SK-N-SH (cell line): ENCODE measurements around the gene TMEM51. TPM values are rescaled to one million over a fixed set of nuclear protein-coding genes. Genes with fewer than 3 reads are reported as not detected.

Experiments used
- CTCF ChIA-PET: fragments of 300-600, 350-600 bp; formaldehyde crosslinking; extraction: SDS; loops from one replicate; lab custom pipeline; 2021; lab: Yijun Ruan, JAX
- POLR2A ChIA-PET: fragments of 350-600 bp; sonication (Branson Sonifier 250); formaldehyde crosslinking; extraction: SDS; loops from one replicate; lab custom pipeline; 2020; ENCODE audit warnings: antibody characterized with exemption, inconsistent platforms; lab: Yijun Ruan, JAX
- DNase-seq: peaks from one replicate; pipeline ENCODE4 v3.0.0; 2012
- H2AFZ ChIP-seq: fragments of 200-600 bp; sonication (generic); 2 replicates; pipeline ENCODE4 v1.8.1; 2016; ENCODE audit warnings: antibody characterized with exemption, mild to moderate bottlenecking, low read depth
- H3F3A ChIP-seq: fragments of 200-600 bp; sonication (generic); replicated peaks from 2 replicates; pipeline ENCODE3; 2016; ENCODE audit warnings: antibody characterized with exemption, mild to moderate bottlenecking; ENCODE audit not compliant: insufficient read depth
- H3K27ac ChIP-seq, 2 experiments: fragments of 200-500 bp in 1 of 2; fragments of 200-600 bp in 1 of 2; sonication (Bioruptor generic) in 1 of 2; sonication (generic), shearing (Covaris generic) in 1 of 2; 2 replicates each; pipeline versions ENCODE4 v1.5.1 to v1.6.1; 2014 to 2016; ENCODE audit warnings: low read depth in 2 of 2, inconsistent platforms in 1 of 2, low read length in 1 of 2, mild to moderate bottlenecking in 1 of 2, mixed read lengths in 1 of 2
- H3K27me3 ChIP-seq: fragments of 200-600 bp; sonication (generic), shearing (Covaris generic); 2 replicates; pipeline ENCODE4 v1.6.1; 2016; ENCODE audit warnings: mixed run types; ENCODE audit not compliant: insufficient read depth
- H3K36me3 ChIP-seq, 2 experiments: fragments of 200-500 bp in 1 of 2; fragments of 200-600 bp in 1 of 2; sonication (Bioruptor generic) in 1 of 2; sonication (generic) in 1 of 2; replicated peaks in 1 of 2; 2 replicates each; pipeline versions ENCODE3 to v1.5.1; 2014 to 2016; ENCODE audit warnings: low read length in 1 of 2, mild to moderate bottlenecking in 1 of 2; ENCODE audit not compliant: insufficient read depth in 2 of 2, control insufficient read depth in 1 of 2
- H3K4me1 ChIP-seq, 2 experiments: fragments of 200-500 bp in 1 of 2; fragments of 200-600 bp in 1 of 2; sonication (Bioruptor generic) in 1 of 2; sonication (generic), shearing (Covaris generic) in 1 of 2; 2 replicates each; pipeline versions ENCODE4 v1.5.1 to v1.6.1; 2014 to 2016; ENCODE audit warnings: low read depth in 1 of 2, low read length in 1 of 2, mixed run types in 1 of 2; ENCODE audit not compliant: insufficient read depth in 2 of 2, control insufficient read depth in 1 of 2
- H3K4me2 ChIP-seq: fragments of 200-600 bp; sonication (generic), shearing (Covaris generic); 2 replicates; pipeline ENCODE4 v1.6.1; 2017; ENCODE audit warnings: mixed run types
- H3K4me3 ChIP-seq, 2 experiments: fragments of 200-500 bp in 1 of 2; fragments of 200-600 bp in 1 of 2; sonication (Bioruptor generic) in 1 of 2; sonication (generic), shearing (Covaris generic) in 1 of 2; 2 replicates each; pipeline versions ENCODE4 v1.5.1 to v1.8.1; 2014 to 2016; ENCODE audit warnings: low read depth in 2 of 2, inconsistent platforms in 1 of 2, low read length in 1 of 2, mild to moderate bottlenecking in 1 of 2, mixed read lengths in 1 of 2, moderate library complexity in 1 of 2
- H3K79me2 ChIP-seq: fragments of 200-600 bp; sonication (generic); 2 replicates; pipeline ENCODE4 v1.8.1; 2017; ENCODE audit warnings: mild to moderate bottlenecking; ENCODE audit not compliant: insufficient read depth
- H3K9ac ChIP-seq: fragments of 200-600 bp; sonication (generic); 2 replicates; pipeline ENCODE4 v1.6.1; 2017; ENCODE audit warnings: mixed run types
- H3K9me2 ChIP-seq: fragments of 200-600 bp; sonication (generic); 2 replicates; pipeline ENCODE4 v1.6.1; 2017; ENCODE audit warnings: mixed run types
- H3K9me3 ChIP-seq: fragments of 200-600 bp; sonication (generic); 2 replicates; pipeline ENCODE4 v1.6.1; 2017; ENCODE audit warnings: mixed run types, mild to moderate bottlenecking, moderate library complexity
- H4K20me1 ChIP-seq: fragments of 200-600 bp; sonication (generic); 2 replicates; pipeline ENCODE4 v1.6.1; 2017; ENCODE audit warnings: mild to moderate bottlenecking, mixed run types; ENCODE audit not compliant: insufficient read depth
- EP300 ChIP-seq, 2 experiments: IDR thresholded peaks; 2 replicates each; pipeline versions ENCODE4 v1.4.0 to v1.6.1; 2012; ENCODE audit warnings: borderline replicate concordance in 1 of 2, low read depth in 1 of 2, low read length in 1 of 2
- MXI1 ChIP-seq: IDR thresholded peaks from 2 replicates; pipeline ENCODE4 v1.6.1; 2012; ENCODE audit warnings: mild to moderate bottlenecking, low read depth, low read length, improper control_type of control experiment
- POLR2AphosphoS5 ChIP-seq: IDR thresholded peaks from 2 replicates; pipeline ENCODE4 v1.6.1; 2012; ENCODE audit warnings: low read depth, low read length
- RAD21 ChIP-seq: IDR thresholded peaks from 2 replicates; pipeline ENCODE4 v1.6.1; 2012; ENCODE audit warnings: mild to moderate bottlenecking, low read length
- SIN3A ChIP-seq: IDR thresholded peaks from 2 replicates; pipeline ENCODE4 v1.6.1; 2012; ENCODE audit warnings: low read depth, mild to moderate bottlenecking, low read length, moderate library complexity, borderline replicate concordance
- TCF12 ChIP-seq: IDR thresholded peaks from 2 replicates; pipeline ENCODE4 v1.4.0; 2012
- YY1 ChIP-seq: IDR thresholded peaks from 2 replicates; pipeline ENCODE4 v1.4.0; 2012; ENCODE audit warnings: low read depth, mild to moderate bottlenecking
- WGBS: methylation state at CpG from one replicate; pipeline ENCODE4 v1.1.6; 2017; ENCODE audit warnings: low lambda C conversion rate; 5-methylcytosine and 5-hydroxymethylcytosine counted together
- polyA plus RNA-seq, 3 experiments: library from polyadenylated mRNA; depleted of rRNA; stranded (reverse); fragments of >200 nt; gene quantifications; 2 replicates each; pipeline ENCODE4 v1.2.3, GENCODE V29; 2012
- TF ChIP-seq, protein P1 (sequence below): fragments of 150-350 bp; IDR thresholded peaks from 2 replicates; pipeline ENCODE4 v1.6.1; 2016; ENCODE audit warnings: mild to moderate bottlenecking, low read depth, low read length
- TF ChIP-seq, protein P2 (sequence below): IDR thresholded peaks from 2 replicates; pipeline ENCODE4 v1.4.0; 2012; ENCODE audit warnings: low read depth
- TF ChIP-seq, protein P3 (sequence below): IDR thresholded peaks from 2 replicates; pipeline ENCODE4 v1.6.1; 2012; ENCODE audit warnings: mild to moderate bottlenecking, low read depth, low read length, moderate library complexity
- TF ChIP-seq, protein P4 (sequence below): IDR thresholded peaks from 2 replicates; pipeline ENCODE4 v1.4.0; 2012; ENCODE audit warnings: low read depth, borderline replicate concordance

The TMEM51 gene
- polyA plus RNA-seq, 1 of the 3 experiments (the other 2 are of a cell fraction) = 25.6 TPM

DNA sequence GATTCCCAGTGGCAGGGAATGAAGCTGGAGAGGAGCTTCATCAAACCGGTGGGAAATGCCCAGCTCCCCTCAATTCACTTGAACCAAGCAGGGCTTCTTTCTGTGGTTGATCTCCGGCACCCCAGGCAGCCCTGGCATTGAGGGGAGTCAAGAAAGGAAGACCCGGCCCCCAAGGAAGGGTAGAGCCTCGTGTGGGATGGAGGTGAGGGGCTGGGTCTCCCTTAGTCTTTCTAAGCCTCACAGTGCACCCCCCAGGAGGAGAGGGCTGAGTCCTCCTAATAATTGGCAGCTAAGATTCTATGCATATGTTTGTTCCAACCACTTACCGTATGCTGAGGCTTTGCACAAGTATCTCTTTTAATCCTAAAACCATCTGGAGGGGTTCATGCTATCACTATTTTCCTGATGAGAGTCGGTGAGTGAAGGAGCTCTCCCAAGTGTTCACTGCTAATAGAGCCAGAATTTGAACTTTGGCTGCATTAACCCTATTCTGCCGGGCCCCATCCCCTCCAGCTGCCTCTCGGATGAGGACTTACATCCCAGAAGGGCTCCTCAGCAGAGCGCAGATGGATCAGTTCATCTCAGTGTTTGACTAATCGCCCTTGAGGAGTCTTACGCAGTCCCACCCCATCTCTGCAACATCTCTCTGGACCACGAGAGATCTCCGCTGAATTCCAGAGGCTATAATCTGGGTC, 33.1 kb upstream of the TMEM51 start:
- Histone ChIP-seq H3K36me3 (no peaks in the 10 kb centered on the region), H3K27me3 (no peaks in the 10 kb centered on the region; the same call in 1 of the 2 replicates), H3K4me1 (peaks cover 0 to 15% of the 10 kb centered on the region in 2 experiments; a peak in 1 of 4 replicates), H3K79me2 (no peaks in the 10 kb centered on the region), H3F3A (no peaks in the 10 kb centered on the region), H3K27ac (no peak overlapping the region), H3K4me2 (no peak overlapping the region), H3K9me3 (no peaks in the 10 kb centered on the region), H3K9ac (no peak overlapping the region), H4K20me1 (no peaks in the 10 kb centered on the region), H2AFZ (no peak overlapping the region), H3K9me2 (no peaks in the 10 kb centered on the region), H3K4me3 (no peak overlapping the region)
- ChIA-PET CTCF (interaction anchor here (1.7 to 2.2 kb wide), 2 partner anchors 152 to 185 kb away, joined by 5 to 7 read pairs; no protein-coding TSS in a partner anchor), POLR2A (no interaction called here)
- no peak for DNase-seq
- WGBS = 68% methylated on average over 10 of the region's 13 CpGs
- no peak for TF ChIP-seq YY1
- TF ChIP-seq POLR2AphosphoS5 = no peak
- TF ChIP-seq RAD21 = no peak
- TF ChIP-seq, protein P1, sequence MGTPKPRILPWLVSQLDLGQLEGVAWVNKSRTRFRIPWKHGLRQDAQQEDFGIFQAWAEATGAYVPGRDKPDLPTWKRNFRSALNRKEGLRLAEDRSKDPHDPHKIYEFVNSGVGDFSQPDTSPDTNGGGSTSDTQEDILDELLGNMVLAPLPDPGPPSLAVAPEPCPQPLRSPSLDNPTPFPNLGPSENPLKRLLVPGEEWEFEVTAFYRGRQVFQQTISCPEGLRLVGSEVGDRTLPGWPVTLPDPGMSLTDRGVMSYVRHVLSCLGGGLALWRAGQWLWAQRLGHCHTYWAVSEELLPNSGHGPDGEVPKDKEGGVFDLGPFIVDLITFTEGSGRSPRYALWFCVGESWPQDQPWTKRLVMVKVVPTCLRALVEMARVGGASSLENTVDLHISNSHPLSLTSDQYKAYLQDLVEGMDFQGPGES = no peak
- no peak for TF ChIP-seq EP300 (IDR thresholded peaks at IDR 0.05; ENCODE audit: borderline replicate concordance in 1 of 2, low read depth in 1 of 2, low read length in 1 of 2)
- TF ChIP-seq, protein P2, sequence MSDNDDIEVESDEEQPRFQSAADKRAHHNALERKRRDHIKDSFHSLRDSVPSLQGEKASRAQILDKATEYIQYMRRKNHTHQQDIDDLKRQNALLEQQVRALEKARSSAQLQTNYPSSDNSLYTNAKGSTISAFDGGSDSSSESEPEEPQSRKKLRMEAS = no peak
- no peak for TF ChIP-seq TCF12
- TF ChIP-seq, protein P3, sequence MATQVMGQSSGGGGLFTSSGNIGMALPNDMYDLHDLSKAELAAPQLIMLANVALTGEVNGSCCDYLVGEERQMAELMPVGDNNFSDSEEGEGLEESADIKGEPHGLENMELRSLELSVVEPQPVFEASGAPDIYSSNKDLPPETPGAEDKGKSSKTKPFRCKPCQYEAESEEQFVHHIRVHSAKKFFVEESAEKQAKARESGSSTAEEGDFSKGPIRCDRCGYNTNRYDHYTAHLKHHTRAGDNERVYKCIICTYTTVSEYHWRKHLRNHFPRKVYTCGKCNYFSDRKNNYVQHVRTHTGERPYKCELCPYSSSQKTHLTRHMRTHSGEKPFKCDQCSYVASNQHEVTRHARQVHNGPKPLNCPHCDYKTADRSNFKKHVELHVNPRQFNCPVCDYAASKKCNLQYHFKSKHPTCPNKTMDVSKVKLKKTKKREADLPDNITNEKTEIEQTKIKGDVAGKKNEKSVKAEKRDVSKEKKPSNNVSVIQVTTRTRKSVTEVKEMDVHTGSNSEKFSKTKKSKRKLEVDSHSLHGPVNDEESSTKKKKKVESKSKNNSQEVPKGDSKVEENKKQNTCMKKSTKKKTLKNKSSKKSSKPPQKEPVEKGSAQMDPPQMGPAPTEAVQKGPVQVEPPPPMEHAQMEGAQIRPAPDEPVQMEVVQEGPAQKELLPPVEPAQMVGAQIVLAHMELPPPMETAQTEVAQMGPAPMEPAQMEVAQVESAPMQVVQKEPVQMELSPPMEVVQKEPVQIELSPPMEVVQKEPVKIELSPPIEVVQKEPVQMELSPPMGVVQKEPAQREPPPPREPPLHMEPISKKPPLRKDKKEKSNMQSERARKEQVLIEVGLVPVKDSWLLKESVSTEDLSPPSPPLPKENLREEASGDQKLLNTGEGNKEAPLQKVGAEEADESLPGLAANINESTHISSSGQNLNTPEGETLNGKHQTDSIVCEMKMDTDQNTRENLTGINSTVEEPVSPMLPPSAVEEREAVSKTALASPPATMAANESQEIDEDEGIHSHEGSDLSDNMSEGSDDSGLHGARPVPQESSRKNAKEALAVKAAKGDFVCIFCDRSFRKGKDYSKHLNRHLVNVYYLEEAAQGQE = no peak
- no peak for TF ChIP-seq SIN3A
- no peak for TF ChIP-seq MXI1
- TF ChIP-seq, protein P4, sequence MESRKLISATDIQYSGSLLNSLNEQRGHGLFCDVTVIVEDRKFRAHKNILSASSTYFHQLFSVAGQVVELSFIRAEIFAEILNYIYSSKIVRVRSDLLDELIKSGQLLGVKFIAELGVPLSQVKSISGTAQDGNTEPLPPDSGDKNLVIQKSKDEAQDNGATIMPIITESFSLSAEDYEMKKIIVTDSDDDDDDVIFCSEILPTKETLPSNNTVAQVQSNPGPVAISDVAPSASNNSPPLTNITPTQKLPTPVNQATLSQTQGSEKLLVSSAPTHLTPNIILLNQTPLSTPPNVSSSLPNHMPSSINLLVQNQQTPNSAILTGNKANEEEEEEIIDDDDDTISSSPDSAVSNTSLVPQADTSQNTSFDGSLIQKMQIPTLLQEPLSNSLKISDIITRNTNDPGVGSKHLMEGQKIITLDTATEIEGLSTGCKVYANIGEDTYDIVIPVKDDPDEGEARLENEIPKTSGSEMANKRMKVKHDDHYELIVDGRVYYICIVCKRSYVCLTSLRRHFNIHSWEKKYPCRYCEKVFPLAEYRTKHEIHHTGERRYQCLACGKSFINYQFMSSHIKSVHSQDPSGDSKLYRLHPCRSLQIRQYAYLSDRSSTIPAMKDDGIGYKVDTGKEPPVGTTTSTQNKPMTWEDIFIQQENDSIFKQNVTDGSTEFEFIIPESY = no peak
